ENCODE results near the gene VDR.
A peak's percentile ranks its signal among the peaks of the same experiment; 100 is the strongest.

The VDR gene

DNA sequence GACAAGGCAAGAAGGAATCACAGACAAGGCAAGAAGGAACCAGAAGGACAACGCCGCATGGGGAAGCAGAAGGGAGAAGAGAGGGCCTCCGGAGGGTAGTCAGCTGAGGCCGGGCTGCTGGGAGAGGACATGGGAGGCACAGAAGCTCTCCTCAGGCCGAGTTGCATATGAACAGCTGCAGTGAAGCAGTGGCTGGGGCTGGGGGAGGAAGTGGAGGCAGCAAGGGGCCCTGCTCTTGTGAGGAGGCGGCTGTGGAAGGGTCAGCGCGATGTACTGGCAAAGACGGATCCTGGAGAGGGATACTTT, 36.6 kb upstream of the VDR start:
- DNase-seq: no peak
- TF ChIP-seq GATA1 (IDR thresholded peaks at IDR 0.05; ENCODE audit: low read depth, low read length) (no peak), POLR2A (IDR thresholded peaks at IDR 0.05; ENCODE audit: low read length) (no peak)

DNA sequence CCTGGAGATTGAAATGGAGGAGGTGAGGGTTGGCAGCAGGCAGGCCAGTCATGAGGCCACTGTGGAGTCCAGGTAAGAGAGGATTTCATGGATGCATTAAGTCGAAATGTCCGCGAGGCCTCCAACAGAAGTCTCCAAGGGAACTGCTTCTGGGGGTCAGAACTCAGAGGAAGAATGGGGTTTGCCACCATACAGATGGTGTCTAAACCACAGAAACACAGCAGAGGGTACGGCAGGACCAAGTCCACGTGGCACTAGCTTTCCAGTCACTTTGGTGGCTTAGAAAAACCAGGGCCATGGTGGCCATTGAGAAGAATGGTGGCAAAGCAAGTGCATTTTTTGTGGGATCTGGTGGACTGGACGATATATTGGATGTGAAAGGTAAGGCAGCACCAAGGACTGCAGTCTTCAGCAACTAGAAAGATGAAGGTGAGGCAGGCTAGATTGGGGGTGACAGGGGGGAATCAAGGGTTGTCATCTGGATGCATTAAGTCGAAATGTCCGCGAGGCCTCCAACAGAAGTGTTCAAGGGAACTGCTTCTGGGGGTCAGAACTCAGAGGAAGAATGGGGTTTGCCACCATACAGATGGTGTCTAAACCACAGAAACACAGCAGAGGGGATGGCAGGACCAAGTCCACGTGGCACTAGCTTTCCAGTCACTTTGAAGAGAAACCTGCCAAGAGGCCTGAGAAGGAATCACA, 36.1 kb upstream of the VDR start:
- TF ChIP-seq GATA1 (IDR thresholded peaks at IDR 0.05; ENCODE audit: low read depth, low read length) (no peak), POLR2A (IDR thresholded peaks at IDR 0.05; ENCODE audit: low read length) (no peak)
- no peak for DNase-seq

DNA sequence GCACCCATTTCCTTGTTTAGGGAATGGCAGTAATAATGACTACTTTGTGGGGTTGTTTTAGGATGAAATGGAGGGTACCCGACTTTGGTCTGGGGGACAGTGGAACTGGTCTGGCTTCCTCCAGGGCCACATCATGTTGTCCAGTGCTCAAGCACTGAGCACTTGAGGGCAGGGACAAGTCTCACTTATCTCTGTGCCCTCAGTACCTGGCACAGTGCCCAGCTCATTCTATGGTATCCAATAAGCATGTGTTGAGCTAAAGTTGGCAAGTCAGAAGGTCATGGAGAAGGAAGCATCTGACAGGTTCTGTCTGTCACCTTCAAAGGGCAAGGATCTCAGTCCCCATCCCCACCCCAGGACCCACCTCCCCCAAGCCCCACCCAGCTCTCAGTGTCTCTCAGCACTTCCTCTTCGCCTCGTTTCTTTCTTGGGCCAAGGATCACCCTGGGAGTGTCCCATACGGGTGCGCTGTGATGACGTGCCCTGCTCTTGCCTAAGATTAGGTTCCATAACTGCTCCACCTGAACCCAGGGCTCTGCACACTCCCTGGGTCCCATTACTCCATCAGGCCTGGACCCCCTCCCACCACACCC, 34.3 kb upstream of the VDR start:
- TF ChIP-seq GATA1 (IDR thresholded peaks at IDR 0.05; ENCODE audit: low read depth, low read length): no peak
- no peak for TF ChIP-seq POLR2A (IDR thresholded peaks at IDR 0.05; ENCODE audit: low read length)
- peak; percentile 55 to 58 for DNase-seq

DNA sequence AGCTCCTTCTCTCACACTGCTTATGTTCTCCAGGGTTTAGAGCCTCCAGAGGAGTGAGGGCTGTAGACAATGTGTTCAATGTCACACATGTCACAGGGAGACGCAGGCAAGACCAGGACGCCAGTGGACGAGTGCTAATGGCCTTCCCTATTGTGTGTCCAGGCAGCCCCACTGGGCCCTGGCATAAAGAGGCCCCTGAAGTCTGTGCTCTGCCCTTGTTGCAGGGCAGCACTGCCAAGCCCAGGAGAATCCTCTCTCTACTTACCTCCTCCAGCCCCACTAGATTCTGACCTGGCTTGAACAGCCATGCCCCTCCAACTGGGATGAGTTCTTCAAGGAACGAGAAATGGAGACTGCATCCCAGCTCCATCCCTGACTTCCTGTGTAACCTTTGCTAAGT, 33.8 kb upstream of the VDR start:
- no peak for DNase-seq
- TF ChIP-seq GATA1 (IDR thresholded peaks at IDR 0.05; ENCODE audit: low read depth, low read length) (no peak), POLR2A (IDR thresholded peaks at IDR 0.05; ENCODE audit: low read length) (no peak)

DNA sequence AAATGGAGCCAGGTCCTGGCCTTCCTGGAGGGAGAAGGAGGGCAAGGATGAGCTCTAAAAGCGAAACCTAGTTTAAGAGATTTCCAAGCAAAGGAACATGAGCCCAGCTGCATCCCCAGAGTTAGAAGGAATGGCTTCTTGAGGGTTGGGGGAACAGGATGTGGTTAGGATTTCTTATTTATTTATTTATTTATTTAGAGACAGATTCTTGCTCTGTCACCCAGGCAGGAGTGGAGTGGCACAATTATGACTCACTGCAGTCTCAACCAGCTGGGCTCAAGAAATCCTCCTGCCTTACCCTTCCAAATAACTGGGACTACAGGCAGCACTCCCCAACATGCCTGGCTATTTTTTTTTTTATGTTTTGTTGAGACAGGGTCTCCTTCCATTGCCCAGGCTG, 33.3 kb upstream of the VDR start:
- TF ChIP-seq GATA1 (IDR thresholded peaks at IDR 0.05; ENCODE audit: low read depth, low read length): no peak
- no peak for TF ChIP-seq POLR2A (IDR thresholded peaks at IDR 0.05; ENCODE audit: low read length)
- DNase-seq: no peak

DNA sequence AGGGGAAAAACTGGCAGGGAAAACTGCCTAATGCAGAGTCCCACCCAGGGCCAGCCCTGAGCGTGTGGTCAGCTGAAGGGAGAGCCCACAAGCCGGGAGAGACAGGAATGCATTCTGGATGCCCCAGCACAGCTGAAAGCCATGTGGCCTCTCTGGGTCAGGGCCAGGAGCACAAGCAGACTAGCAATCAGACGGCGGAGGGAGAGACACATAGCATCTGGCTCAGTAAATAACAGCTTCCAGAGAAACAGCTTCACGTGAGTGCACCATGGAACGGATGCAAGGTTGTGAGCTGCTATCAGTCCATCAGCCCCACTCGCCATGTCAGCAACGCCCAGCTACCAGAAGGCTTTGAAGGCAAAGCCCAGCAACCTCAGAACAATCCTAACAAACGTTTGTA, 30.4 kb upstream of the VDR start:
- DNase-seq: no peak
- TF ChIP-seq GATA1 (IDR thresholded peaks at IDR 0.05; ENCODE audit: low read depth, low read length) (no peak), POLR2A (IDR thresholded peaks at IDR 0.05; ENCODE audit: low read length) (no peak)

DNA sequence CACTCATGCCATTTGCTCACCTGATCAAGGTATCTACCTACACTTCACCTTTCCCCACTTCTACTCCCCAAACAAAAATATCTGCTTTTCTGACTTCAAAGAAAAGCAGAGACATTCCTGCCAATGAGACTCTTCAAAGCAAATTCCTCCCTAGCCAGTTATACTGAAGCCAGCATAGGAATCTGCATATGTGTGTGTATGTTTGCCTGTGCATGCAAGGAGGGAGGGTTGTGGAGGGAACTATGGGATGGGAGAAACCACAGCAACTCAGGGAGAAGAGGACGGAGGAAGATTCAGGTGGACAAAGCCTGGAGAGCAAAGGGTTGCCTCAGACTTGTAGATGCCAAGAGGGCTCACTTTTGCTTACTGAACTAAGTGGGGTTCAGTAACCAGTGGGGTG, 26.4 kb upstream of the VDR start:
- TF ChIP-seq GATA1 (IDR thresholded peaks at IDR 0.05; ENCODE audit: low read depth, low read length): no peak
- TF ChIP-seq POLR2A (IDR thresholded peaks at IDR 0.05; ENCODE audit: low read length): no peak
- DNase-seq: no peak

DNA sequence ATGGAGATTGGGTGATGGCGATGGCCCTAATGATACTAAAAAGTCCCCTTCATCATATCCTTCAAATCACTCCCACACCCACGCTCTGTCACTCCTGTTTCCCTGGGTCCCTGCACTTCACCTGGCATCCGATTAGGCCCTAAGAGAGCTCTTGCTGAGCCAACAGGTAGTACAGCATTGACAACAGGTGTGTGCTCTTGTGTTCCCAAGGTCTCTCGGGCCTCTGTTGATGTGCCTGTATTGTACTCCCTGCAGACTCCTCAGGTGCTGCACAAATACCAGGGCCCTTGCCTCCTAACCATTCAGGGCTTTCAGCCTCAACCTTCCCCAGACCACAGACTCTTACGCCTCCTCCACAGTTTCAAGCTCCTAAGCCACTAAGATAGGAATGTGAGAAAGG, 25.8 kb upstream of the VDR start:
- DNase-seq: no peak
- TF ChIP-seq POLR2A (IDR thresholded peaks at IDR 0.05; ENCODE audit: low read length) (no peak), GATA1 (IDR thresholded peaks at IDR 0.05; ENCODE audit: low read depth, low read length) (no peak)

DNA sequence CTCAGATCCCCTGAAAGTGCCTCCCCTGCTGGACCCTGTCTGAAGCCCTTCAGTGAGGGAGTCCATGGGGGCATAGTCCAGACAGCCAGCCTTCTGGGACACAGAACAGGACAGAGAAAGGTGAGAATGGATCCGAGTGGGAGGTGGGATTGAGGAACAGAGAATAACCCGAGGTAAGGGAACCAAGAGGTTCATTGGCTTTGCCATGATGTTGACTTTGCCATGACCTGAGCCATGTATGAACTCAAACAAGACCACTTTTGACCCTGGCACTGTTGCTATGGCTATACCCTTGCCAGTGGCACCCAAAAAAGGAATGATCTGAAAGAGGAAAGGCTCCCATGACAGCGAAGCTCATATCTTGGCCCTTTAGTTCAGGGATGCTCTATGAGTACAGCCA, 22.6 kb upstream of the VDR start:
- no peak for TF ChIP-seq POLR2A (IDR thresholded peaks at IDR 0.05; ENCODE audit: low read length)
- TF ChIP-seq GATA1 (IDR thresholded peaks at IDR 0.05; ENCODE audit: low read depth, low read length): no peak
- no peak for DNase-seq

DNA sequence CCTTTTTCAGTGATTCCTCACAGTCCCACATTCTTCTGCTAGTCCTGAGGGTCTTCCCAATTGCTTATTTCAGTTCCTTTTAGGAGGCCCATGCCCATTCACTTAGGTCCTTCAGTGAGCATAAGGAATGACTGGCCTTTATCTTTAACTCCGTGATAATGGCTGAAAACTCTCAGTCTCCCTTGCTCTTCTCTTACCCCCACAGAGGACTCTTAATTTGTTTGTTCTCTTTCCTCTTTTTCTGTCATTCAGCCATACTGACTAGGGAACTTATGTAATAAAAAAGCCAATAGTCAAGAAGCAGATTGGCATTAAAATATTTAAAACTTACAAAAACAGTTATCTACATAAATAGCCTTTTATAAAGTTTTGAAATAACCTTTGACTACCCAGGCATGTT, 17.1 kb upstream of the VDR start:
- DNase-seq: no peak
- no peak for TF ChIP-seq POLR2A (IDR thresholded peaks at IDR 0.05; ENCODE audit: low read length)
- TF ChIP-seq GATA1 (IDR thresholded peaks at IDR 0.05; ENCODE audit: low read depth, low read length): no peak

DNA sequence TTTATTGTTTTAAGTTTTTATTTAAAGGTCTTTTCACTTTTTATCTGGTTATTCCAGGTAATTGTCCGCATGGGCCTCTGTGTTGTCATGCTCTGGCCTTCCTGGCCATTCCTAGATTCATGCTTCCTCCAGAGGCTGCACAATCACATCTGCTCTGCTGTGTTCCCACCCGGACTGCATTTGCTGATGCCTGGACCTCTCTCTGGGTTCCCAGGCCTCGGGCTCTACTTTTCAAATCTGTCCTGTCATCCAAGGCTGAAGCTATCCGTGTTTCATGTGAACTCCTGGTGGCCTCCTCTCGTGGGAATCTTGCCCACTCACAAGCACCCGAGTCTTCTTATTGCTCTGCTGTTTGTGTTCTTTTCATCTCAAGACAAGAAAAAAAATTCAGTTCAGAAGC, 16.1 kb upstream of the VDR start:
- TF ChIP-seq GATA1 (IDR thresholded peaks at IDR 0.05; ENCODE audit: low read depth, low read length) (no peak), POLR2A (IDR thresholded peaks at IDR 0.05; ENCODE audit: low read length) (no peak)
- DNase-seq: no peak

DNA sequence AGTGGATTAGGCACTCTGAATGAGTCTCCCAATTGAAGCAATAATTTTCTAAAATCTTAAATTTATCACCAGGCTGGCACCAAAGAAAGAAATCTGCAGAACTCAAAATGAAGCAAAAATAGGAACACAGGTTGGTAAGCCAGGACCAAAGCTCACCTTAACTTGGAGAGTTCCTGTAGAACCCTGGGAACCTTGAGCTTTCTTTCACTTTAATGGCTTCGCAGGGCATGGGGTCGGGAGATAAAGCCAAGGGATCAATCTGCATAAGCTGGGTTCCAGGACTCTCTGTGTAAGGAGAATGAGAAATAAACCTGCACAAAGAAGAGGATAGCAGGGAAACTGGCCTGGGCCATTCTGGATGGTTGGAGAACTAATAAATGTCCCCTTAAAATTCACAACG, 8.3 kb upstream of the VDR start:
- DNase-seq: no peak
- TF ChIP-seq POLR2A (IDR thresholded peaks at IDR 0.05; ENCODE audit: low read length): no peak
- no peak for TF ChIP-seq GATA1 (IDR thresholded peaks at IDR 0.05; ENCODE audit: low read depth, low read length)

DNA sequence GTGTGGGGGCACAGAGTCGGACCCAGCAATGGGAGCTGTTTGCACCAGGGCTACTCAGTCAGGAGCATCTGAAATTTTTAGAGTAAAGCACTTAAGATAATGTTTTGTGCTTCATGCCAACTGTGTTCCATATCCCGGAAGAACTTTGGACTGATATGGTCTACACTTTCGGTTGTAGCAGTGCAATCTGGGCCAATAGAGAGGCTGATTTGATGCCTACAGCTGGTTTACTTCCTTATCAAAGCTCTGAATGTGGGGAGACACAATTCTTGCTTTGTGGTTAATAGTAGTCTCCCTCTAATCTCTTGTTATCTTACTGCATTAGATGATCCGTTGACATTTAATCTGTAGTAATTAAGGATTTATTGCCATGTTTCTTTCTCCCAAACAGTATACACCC, 7.8 kb upstream of the VDR start:
- DNase-seq: no peak
- TF ChIP-seq GATA1 (IDR thresholded peaks at IDR 0.05; ENCODE audit: low read depth, low read length) (no peak), POLR2A (IDR thresholded peaks at IDR 0.05; ENCODE audit: low read length) (no peak)

DNA sequence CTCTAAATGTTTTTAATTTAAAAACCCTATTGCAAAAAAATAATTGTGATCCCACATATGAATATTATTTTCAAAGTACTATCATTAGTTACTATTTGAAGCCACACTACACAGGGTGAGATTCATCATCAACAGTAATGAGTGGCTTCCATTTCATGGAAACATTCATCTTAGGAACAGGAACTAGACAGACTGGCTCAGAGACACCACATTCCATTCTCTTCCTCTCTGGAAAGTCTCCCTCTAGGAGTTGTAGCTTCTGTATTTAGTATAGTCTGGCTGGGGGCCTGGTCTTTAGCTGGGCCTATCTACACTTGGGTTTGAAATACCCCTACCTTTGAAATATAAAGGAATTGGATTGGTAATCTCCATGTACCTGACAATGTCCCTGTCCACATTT, 6.2 kb upstream of the VDR start:
- no peak for DNase-seq
- no peak for TF ChIP-seq GATA1 (IDR thresholded peaks at IDR 0.05; ENCODE audit: low read depth, low read length)
- no peak for TF ChIP-seq POLR2A (IDR thresholded peaks at IDR 0.05; ENCODE audit: low read length)

DNA sequence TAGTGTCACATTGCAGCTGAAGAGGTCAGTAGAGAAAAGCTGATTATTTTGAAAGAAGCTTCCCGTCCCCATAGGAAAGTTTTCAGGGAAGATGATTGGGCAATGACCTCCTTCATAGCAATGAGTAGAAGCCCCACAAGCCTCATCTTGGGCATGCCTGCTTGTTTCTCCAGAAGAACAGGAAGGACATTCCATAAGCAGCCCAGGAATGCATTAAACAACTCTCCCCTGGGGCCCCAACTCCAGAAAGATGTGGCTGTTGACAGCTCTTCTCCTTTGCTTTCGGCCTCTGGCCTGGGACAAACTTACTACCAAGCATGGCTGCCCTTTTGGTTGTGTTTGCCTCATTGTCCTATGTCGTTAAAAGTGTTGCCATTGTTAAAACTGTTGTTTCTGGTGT, 5.7 kb upstream of the VDR start:
- TF ChIP-seq POLR2A (IDR thresholded peaks at IDR 0.05; ENCODE audit: low read length) (no peak), GATA1 (IDR thresholded peaks at IDR 0.05; ENCODE audit: low read depth, low read length) (no peak)
- no peak for DNase-seq

Data from erythroblast (primary cell).